PC-3 (cell line): ENCODE measurements around the gene TRIM31. TPM values are rescaled to one million over a fixed set of nuclear protein-coding genes. Genes with fewer than 3 reads are reported as not detected.

Experiments used
- ATAC-seq: fragments of 200-7000 bp; cut with Tn5 transposase; 2 replicates; pipeline ENCODE4 v1.9.1; 2020; ENCODE audit warnings: mild to moderate bottlenecking, moderate library complexity
- BruUV-seq: library from RNA; stranded (reverse); fragments of 400-500 nt; replicated peaks from 2 replicates; lab custom pipeline; 2021; lab: Mats Ljungman, UMichigan
- CTCF ChIA-PET: fragments of 300-600 bp; sonication (Branson Sonifier 250); formaldehyde crosslinking; loops from one replicate; lab custom pipeline; 2022; ENCODE audit warnings: antibody characterized with exemption; lab: Charles Lee
- POLR2A ChIA-PET: fragments of 300-600 bp; sonication (Branson Sonifier 250); formaldehyde crosslinking; loops from one replicate; lab custom pipeline; 2022; ENCODE audit warnings: antibody characterized with exemption; ENCODE audit not compliant: unreplicated experiment; lab: Charles Lee
- DNase-seq: peaks from one replicate; pipeline ENCODE4 v3.0.0-alpha.2; 2015
- H2AFZ ChIP-seq: fragments of 300-600 bp; sonication (generic); 2 replicates; pipeline ENCODE4 v1.6.0; 2016; ENCODE audit warnings: antibody characterized with exemption, low read length
- H3F3A ChIP-seq: fragments of 300-600 bp; sonication (generic); one replicate; pipeline ENCODE4 v1.6.0; 2017; ENCODE audit warnings: antibody characterized with exemption, low read length, control low read depth, mild to moderate bottlenecking; ENCODE audit not compliant: unreplicated experiment
- H3K27ac ChIP-seq: fragments of 300-600 bp; sonication (generic); 2 replicates; pipeline ENCODE4 v1.5.1; 2016; ENCODE audit warnings: mild to moderate bottlenecking, low read length
- H3K27me3 ChIP-seq: fragments of 300-600 bp; sonication (generic); 2 replicates; pipeline ENCODE4 v1.6.1; 2016; ENCODE audit warnings: low read length, mixed read lengths
- H3K36me3 ChIP-seq: fragments of 300-600 bp; sonication (generic); 2 replicates; pipeline ENCODE4 v1.6.1; 2016; ENCODE audit warnings: low read depth, mixed run types, low read length, mixed read lengths
- H3K4me1 ChIP-seq: fragments of 300-600 bp; sonication (generic); 2 replicates; pipeline ENCODE4 v1.5.1; 2016; ENCODE audit warnings: low read length; ENCODE audit not compliant: insufficient read depth
- H3K4me2 ChIP-seq: fragments of 300-600 bp; sonication (generic); 2 replicates; pipeline ENCODE4 v1.6.0; 2016; ENCODE audit warnings: low read length
- H3K4me3 ChIP-seq: fragments of 300-600 bp; sonication (generic); 2 replicates; pipeline ENCODE4 v1.5.1; 2016; ENCODE audit warnings: mild to moderate bottlenecking, low read length, mixed read lengths
- H3K79me2 ChIP-seq: fragments of 300-600 bp; sonication (generic); 2 replicates; pipeline ENCODE4 v1.6.1; 2017; ENCODE audit warnings: low read length, mixed read lengths
- H3K9ac ChIP-seq: fragments of 300-600 bp; sonication (generic); 2 replicates; pipeline ENCODE4 v1.6.0; 2016; ENCODE audit warnings: mild to moderate bottlenecking, low read length
- H3K9me2 ChIP-seq: fragments of 300-600 bp; sonication (generic); replicated peaks from 2 replicates; pipeline ENCODE4 v1.6.1; 2016; ENCODE audit warnings: mixed run types, low read length, mixed read lengths
- H3K9me3 ChIP-seq: fragments of 300-600 bp; sonication (generic); 2 replicates; pipeline ENCODE4 v1.6.1; 2016; ENCODE audit warnings: low read length, mixed read lengths
- H4K20me1 ChIP-seq: fragments of 300-600 bp; sonication (generic); 2 replicates; pipeline ENCODE4 v1.6.1; 2016; ENCODE audit warnings: low read length, mixed read lengths
- EZH2 ChIP-seq: fragments of 300-600 bp; sonication (generic); IDR thresholded peaks from one replicate; pipeline ENCODE4 v1.6.1; 2017; ENCODE audit warnings: antibody characterized with exemption, mild to moderate bottlenecking, low read length; ENCODE audit not compliant: unreplicated experiment
- EZH2phosphoT487 ChIP-seq: fragments of 300-600 bp; sonication (generic); IDR thresholded peaks from 2 replicates; pipeline ENCODE4 v1.6.1; 2018; ENCODE audit warnings: mild to moderate bottlenecking, antibody characterized with exemption, low read length, borderline replicate concordance
- intact Hi-C: fragments of 100-400 bp; cut with micrococcal nuclease; formaldehyde crosslinking; loops from 2 replicates; pipeline ENCODE4 v1.9.0; 2023
- total RNA-seq: library from RNA; depleted of rRNA; stranded (reverse); fragments of >200 nt; gene quantifications from 2 replicates; pipeline ENCODE4 v1.2.3, GENCODE V29; 2014
- TF ChIP-seq, protein P1 (sequence below): fragments of 300-600 bp; sonication (generic); conservative IDR thresholded peaks from 2 replicates; pipeline ENCODE4 v1.5.1; 2017; ENCODE audit warnings: antibody characterized with exemption, low read depth, mild to moderate bottlenecking, low read length

TRIM31 gene
- total RNA-seq, 1 experiment from 2014 or later = 0.11 TPM

DNA sequence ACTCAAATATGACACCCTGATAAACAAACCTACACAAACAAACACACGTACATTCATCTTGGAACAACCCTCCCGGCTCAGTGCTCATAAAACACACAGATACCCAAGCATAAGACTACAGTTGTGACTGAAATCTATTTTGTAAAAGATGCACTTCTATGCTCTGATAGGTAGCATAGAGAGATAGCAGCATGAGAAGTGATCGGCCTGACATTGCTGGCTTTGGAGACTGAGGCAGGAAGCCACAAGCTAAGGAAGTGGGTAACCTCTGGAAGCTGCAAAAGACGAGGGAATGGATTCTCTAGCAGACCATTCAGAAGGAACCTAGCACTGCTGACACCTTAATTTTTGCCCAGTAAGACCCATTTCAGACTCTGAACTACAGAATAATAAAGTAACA, 35.7 kb downstream of the TRIM31 start:
- BruUV-seq = no TSS peak
- no peaks in the 10 kb centered on the region for H3K9me2 ChIP-seq
- H3K4me1 ChIP-seq = peaks cover 40% of the 10 kb centered on the region
- intact Hi-C loops = no loop called here
- no peak for ATAC-seq
- no peak overlapping the region for H3K9ac ChIP-seq
- TF ChIP-seq EZH2phosphoT487 (no peak), EZH2 (no peak)
- TF ChIP-seq, protein P1, sequence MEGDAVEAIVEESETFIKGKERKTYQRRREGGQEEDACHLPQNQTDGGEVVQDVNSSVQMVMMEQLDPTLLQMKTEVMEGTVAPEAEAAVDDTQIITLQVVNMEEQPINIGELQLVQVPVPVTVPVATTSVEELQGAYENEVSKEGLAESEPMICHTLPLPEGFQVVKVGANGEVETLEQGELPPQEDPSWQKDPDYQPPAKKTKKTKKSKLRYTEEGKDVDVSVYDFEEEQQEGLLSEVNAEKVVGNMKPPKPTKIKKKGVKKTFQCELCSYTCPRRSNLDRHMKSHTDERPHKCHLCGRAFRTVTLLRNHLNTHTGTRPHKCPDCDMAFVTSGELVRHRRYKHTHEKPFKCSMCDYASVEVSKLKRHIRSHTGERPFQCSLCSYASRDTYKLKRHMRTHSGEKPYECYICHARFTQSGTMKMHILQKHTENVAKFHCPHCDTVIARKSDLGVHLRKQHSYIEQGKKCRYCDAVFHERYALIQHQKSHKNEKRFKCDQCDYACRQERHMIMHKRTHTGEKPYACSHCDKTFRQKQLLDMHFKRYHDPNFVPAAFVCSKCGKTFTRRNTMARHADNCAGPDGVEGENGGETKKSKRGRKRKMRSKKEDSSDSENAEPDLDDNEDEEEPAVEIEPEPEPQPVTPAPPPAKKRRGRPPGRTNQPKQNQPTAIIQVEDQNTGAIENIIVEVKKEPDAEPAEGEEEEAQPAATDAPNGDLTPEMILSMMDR = no peak
- no peaks in the 10 kb centered on the region for H3K36me3 ChIP-seq
- H3K4me2 ChIP-seq = no peak overlapping the region
- no peaks in the 10 kb centered on the region; the same call in 1 of the 2 replicates for H3K79me2 ChIP-seq
- CTCF ChIA-PET = no interaction called here
- no peaks in the 10 kb centered on the region for H3K9me3 ChIP-seq
- no peak overlapping the region for H3K4me3 ChIP-seq
- no peak overlapping the region for H2AFZ ChIP-seq
- no peak overlapping the region for H3K27ac ChIP-seq
- H3K27me3 ChIP-seq = 0 out of 2 replicates have a peak, but pooled peaks cover 3% of the 10 kb centered on the region
- H3F3A ChIP-seq = no peaks in the 10 kb centered on the region
- POLR2A ChIA-PET = no interaction called here
- no peak for DNase-seq
- H4K20me1 ChIP-seq = no peaks in the 10 kb centered on the region

- peak overlapping the region; percentile 75 for H3K4me3 ChIP-seq
- no peaks in the 10 kb centered on the region for H4K20me1 ChIP-seq
- BruUV-seq = TSS peak; percentile 25
- H3K36me3 ChIP-seq = no peaks in the 10 kb centered on the region
- no peaks in the 10 kb centered on the region for H3K9me3 ChIP-seq
- DNase-seq (peak; percentile 89), ATAC-seq (peak; percentile 60)
- TF ChIP-seq, protein P1 = peak; percentile 70
- peak; percentile 85 for TF ChIP-seq EZH2phosphoT487
- TF ChIP-seq EZH2 = no peak
- no peak overlapping the region for H3K9ac ChIP-seq
- peak overlapping the region; percentile 99 for H3K4me2 ChIP-seq
- peaks cover 40% of the 10 kb centered on the region for H3K4me1 ChIP-seq
- H2AFZ ChIP-seq = peak overlapping the region; percentile 66
- H3F3A ChIP-seq = no peaks in the 10 kb centered on the region
- POLR2A ChIA-PET = no interaction called here
- CTCF ChIA-PET = interaction anchor here (1.2 kb wide), 1 partner anchor 26 kb away, joined by 3 read pairs; no protein-coding TSS in a partner anchor
- 0 out of 2 replicates have a peak, but pooled peaks cover 3% of the 10 kb centered on the region for H3K27me3 ChIP-seq
- H3K79me2 ChIP-seq = no peaks in the 10 kb centered on the region; the same call in 1 of the 2 replicates
- no peaks in the 10 kb centered on the region for H3K9me2 ChIP-seq
- intact Hi-C loops = loop anchor here (2.0 kb wide), 1 partner anchor 25 kb away; no protein-coding TSS in a partner anchor
- no peak overlapping the region for H3K27ac ChIP-seq
These were observed 36.8 kb downstream of the TRIM31 start for GRCh38 chr6:30075790-30076732.
